Measurements from ENCODE around the gene PALM2AKAP2.

Gene PALM2AKAP2

GRCh38 chr9:109737295-109737694, 42.7 kb upstream of the PALM2AKAP2 start:
- no peak for TF ChIP-seq NFIC (IDR thresholded peaks at IDR 0.05)
- TF ChIP-seq TCF12 (IDR thresholded peaks at IDR 0.05; ENCODE audit: low read depth), result no peak

GRCh38 chr9:109739760-109740159, 40.2 kb upstream of the PALM2AKAP2 start:
- TF ChIP-seq TCF12 (IDR thresholded peaks at IDR 0.05; ENCODE audit: low read depth) (no peak), EP300 (IDR thresholded peaks at IDR 0.05; ENCODE audit: borderline replicate concordance) (no peak), CEBPB (IDR thresholded peaks at IDR 0.05) (no peak), MAX (IDR thresholded peaks at IDR 0.05) (no peak), REST (IDR thresholded peaks at IDR 0.05; ENCODE audit: low read depth) (no peak), TAF1 (IDR thresholded peaks at IDR 0.05; ENCODE audit: low read depth) (no peak), USF1 (IDR thresholded peaks at IDR 0.05) (no peak), ZBTB7A (IDR thresholded peaks at IDR 0.05; ENCODE audit: low read depth) (no peak), FOXM1 (IDR thresholded peaks at IDR 0.05; ENCODE audit: borderline replicate concordance, low read depth) (no peak), TEAD4 (IDR thresholded peaks at IDR 0.05) (no peak), EGR1 (IDR thresholded peaks at IDR 0.05) (no peak), CREB1 (IDR thresholded peaks at IDR 0.05; ENCODE audit: low read depth) (no peak), YY1 (IDR thresholded peaks at IDR 0.05; ENCODE audit: low read depth) (no peak), RAD21 (IDR thresholded peaks at IDR 0.05; ENCODE audit: low read depth) (no peak)

GRCh38 chr9:109742776-109743348, 37.1 kb upstream of the PALM2AKAP2 start:
- TF ChIP-seq EGR1 (IDR thresholded peaks at IDR 0.05) (no peak), TCF12 (IDR thresholded peaks at IDR 0.05; ENCODE audit: low read depth) (no peak), NFIC (IDR thresholded peaks at IDR 0.05) (no peak), RAD21 (IDR thresholded peaks at IDR 0.05; ENCODE audit: low read depth) (no peak), REST (IDR thresholded peaks at IDR 0.05; ENCODE audit: low read depth) (no peak), YY1 (IDR thresholded peaks at IDR 0.05; ENCODE audit: low read depth) (no peak), TEAD4 (IDR thresholded peaks at IDR 0.05) (no peak), FOXM1 (IDR thresholded peaks at IDR 0.05; ENCODE audit: borderline replicate concordance, low read depth) (no peak), MAX (IDR thresholded peaks at IDR 0.05) (no peak), CREB1 (IDR thresholded peaks at IDR 0.05; ENCODE audit: low read depth) (no peak), CEBPB (IDR thresholded peaks at IDR 0.05) (no peak), EP300 (IDR thresholded peaks at IDR 0.05; ENCODE audit: borderline replicate concordance) (no peak), TAF1 (IDR thresholded peaks at IDR 0.05; ENCODE audit: low read depth) (no peak)

- TF ChIP-seq REST (IDR thresholded peaks at IDR 0.05; ENCODE audit: low read depth) (no peak), RAD21 (IDR thresholded peaks at IDR 0.05; ENCODE audit: low read depth) (no peak), MAX (IDR thresholded peaks at IDR 0.05) (no peak), FOXM1 (IDR thresholded peaks at IDR 0.05; ENCODE audit: borderline replicate concordance, low read depth) (no peak), ZBTB7A (IDR thresholded peaks at IDR 0.05; ENCODE audit: low read depth) (no peak), USF1 (IDR thresholded peaks at IDR 0.05) (no peak), YY1 (IDR thresholded peaks at IDR 0.05; ENCODE audit: low read depth) (no peak), NFIC (IDR thresholded peaks at IDR 0.05) (no peak), EGR1 (IDR thresholded peaks at IDR 0.05) (no peak), CREB1 (IDR thresholded peaks at IDR 0.05; ENCODE audit: low read depth) (no peak), TEAD4 (IDR thresholded peaks at IDR 0.05) (no peak), EP300 (IDR thresholded peaks at IDR 0.05; ENCODE audit: borderline replicate concordance) (no peak), TAF1 (IDR thresholded peaks at IDR 0.05; ENCODE audit: low read depth) (no peak), CEBPB (IDR thresholded peaks at IDR 0.05) (no peak)
These were observed 36.3 kb upstream of the PALM2AKAP2 start for GRCh38 chr9:109743696-109744095.

Data from Ishikawa (cell line).